HG03342 (cell line): ENCODE results near the gene PPM1E.
"Not testable (repeated sequence)": the region's sequence is repeated elsewhere in the genome, so short reads cannot be mapped to it uniquely, and the experiment has no call there.

Source experiments
- ATAC-seq: cut with Tn5 transposase; IDR thresholded peaks from one replicate; pipeline ENCODE4 v1.9.1; 2021; ENCODE audit warnings: mild to moderate bottlenecking, moderate library complexity; ENCODE audit not compliant: unreplicated experiment

PPM1E gene

DNA sequence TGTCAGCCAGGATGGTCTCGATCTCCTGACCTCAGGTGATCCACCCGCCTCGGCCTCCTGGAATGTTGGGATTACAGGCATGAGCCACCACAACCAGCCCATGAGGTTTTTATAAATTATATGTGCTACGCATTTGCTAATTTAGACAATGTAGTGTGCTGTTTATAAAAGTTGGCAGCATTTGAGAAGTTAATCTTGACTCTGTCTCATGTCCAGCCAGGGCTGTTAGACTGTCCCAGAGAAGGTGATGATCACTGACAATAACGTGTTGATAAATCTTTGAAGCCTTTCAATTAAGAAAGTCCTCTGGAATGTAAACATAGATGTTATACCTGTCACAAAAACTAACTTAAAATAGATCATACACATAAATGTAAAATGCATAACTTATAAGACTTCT is 82.0 kb downstream of the PPM1E start:
- no peak for ATAC-seq

GRCh38 chr17:58840820-58841612 is 85.4 kb downstream of the PPM1E start:
- ATAC-seq: no peak

- ATAC-seq: not testable (repeated sequence)
Measured at GRCh38 chr17:58846413-58846812, 90.8 kb downstream of the PPM1E start.

- ATAC-seq: not testable (repeated sequence)
Measured at GRCh38 chr17:58850106-58850505, 94.5 kb downstream of the PPM1E start.

- ATAC-seq: no peak
Measured at GRCh38 chr17:58865301-58865700, 109.6 kb downstream of the PPM1E start.

DNA sequence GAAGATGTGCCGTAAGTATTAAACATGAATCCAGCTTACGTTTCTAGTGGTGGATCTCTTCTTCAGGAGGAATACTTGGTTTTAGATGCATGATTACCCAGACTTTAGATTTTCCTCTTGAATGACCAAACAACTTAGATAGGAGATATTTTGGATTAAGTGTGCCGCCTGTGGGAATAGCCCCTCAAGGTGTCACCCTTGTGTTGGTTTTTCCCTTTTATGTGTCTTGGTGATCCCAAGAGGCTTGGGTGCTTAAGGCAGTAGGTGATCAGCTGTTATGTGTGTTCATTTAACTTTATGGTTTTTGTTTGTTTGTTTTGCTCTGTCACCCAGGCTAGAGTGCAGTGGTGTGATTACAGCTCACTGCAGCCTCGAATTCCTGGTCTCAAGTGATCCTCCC is 115.1 kb downstream of the PPM1E start:
- ATAC-seq: no peak

GRCh38 chr17:58873926-58874325 is 118.3 kb downstream of the PPM1E start:
- no peak for ATAC-seq

DNA sequence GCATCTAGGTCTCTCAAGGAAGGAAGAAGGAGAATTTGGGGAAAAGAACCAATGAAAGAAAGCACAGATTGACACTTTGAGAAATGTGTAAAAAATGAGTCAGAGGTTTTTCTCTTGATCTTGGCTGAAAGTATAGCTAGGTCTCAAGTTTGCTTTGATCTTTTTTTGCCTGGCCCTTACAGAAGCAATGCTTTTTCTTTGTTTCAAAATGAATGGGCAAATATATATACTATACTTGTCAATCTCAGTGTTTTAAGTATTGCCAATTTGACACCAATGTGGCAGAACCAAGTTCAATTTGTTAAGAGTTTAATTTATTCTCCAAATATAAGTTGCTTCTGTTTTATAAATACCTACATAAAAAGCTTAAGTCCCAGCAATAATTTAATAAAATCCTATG is 119.6 kb downstream of the PPM1E start:
- no peak for ATAC-seq

- no peak for ATAC-seq
Measured at GRCh38 chr17:58884161-58884560, 128.5 kb downstream of the PPM1E start.

DNA sequence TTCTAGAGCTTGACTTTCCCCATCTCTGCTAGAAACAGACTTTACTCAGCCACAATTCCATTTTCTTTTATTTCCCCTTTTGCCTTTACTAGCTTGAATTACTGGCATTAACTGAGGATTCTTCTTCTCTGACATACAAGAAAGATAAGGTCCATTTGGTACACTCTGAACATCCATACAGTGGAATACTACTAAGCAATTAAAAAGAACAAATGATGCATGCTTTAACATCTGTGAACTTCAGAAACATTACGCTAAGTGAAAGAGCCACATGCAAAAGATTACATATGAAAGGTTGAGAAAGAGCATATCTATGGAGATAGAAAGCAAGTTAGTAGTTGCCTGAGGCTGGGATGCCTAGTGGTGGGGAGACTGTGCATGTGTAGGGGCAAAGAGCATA is 130.9 kb downstream of the PPM1E start:
- no peak for ATAC-seq

GRCh38 chr17:58889928-58890327 is 134.3 kb downstream of the PPM1E start:
- ATAC-seq: no peak

DNA sequence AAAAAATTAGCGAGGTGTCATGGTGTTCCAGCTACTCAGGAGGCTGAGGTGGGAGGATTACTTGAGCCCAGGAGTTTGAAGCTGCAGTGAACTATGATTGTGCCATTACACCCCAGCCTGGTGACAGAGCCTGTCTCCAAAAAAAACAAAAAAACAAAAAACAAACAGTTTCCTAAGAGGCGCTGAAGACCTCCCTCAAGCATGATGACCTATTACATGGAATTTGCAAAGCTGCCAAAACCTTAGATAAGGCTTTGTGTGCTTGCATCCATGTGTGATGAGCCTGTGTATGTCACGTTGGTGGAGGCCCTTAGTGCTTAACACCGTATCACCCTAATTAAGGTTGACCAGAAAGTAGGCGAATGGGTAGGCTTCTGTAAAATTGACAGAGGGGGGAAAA is 143.5 kb downstream of the PPM1E start:
- ATAC-seq: no peak

DNA sequence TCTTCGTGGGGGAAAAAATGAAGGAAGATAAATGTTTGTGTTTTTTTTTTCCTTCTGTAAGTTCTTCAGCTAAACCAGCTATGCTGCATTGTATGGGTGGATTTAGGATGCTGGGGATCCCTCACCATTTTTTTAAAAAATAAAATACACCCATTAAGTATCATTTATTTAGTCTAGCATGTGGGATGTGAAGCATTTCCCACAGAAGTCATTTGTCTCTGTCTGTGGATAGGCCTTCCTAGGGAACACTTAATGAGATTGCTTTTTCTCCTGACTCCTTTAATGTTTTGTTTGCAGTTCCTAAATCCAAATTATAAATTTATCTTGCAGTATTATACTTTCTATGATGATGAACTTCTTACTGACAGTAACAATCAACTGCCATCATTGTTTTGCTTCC is 146.7 kb downstream of the PPM1E start:
- ATAC-seq: no peak

DNA sequence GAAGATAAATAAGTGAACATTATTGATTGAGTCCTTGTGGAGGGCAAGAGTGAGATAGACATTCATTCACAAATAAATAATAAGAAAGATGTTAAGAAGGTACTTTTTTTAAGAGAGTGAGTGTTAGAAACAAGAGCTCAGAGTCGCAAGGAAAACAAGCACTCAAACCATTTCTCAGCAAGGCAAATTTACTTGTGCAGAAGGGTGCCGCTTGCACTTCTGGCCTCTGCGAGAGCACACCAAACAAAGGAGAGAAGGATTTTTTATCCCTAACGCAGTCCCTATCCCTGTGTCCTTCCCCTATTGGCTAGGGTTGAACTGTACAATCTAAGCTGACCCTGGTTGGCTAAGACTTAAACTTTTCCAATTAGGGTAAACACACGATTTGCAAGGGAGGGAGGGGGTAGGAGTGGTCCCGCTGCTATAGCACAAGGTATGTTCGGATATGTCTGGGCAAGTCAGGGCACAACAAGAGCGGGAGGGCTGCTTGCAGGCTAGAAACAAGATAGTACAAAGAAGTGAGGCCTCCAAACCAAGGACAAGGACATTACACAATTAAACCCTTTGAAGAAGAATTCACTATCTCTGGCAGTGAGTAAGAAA is 156.2 kb downstream of the PPM1E start:
- ATAC-seq: no peak

DNA sequence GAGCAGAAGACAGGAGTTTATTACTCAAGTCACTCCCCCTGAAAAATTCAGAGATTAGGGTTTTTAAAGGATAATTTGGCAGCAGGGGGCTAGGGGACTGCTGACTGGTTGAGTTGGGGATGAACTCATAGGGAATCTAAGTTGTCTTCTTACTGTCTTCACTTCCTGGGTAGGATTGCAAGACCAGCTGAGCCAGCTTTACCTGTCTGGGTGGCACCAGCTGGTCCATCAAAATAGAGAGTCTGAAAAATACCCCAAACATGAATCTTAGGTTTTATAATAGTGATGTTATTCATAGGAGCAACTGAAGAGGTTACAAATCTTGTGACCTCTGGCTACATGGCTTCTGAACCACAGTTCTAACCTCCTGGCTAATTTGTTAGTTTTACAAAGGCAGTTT is 157.9 kb downstream of the PPM1E start:
- no peak for ATAC-seq

- ATAC-seq: no peak
Measured at GRCh38 chr17:58913971-58914769, 158.5 kb downstream of the PPM1E start.

DNA sequence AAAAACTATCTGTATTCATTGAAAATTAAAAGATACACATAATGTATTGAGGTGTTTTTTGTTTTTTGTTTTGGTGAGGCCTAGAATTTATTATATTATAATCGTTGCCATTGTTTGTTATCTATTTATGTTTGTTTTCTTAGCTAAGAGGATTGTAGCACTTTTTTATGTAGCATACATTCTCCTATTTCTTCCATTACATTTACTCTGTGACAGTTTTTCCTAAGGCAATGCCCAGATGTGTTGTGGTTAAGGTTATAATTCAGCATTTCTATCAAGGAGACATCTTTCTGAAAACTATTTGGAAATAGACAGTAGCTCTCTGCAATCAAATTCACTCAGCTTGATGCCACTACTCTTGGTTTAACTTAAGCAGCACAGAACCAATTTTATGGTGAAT is 161.6 kb downstream of the PPM1E start:
- ATAC-seq: no peak

- ATAC-seq: no peak
Measured at GRCh38 chr17:58918072-58918471, 162.4 kb downstream of the PPM1E start.

- no peak for ATAC-seq
Measured at GRCh38 chr17:58918884-58919283, 163.2 kb downstream of the PPM1E start.

- no peak for ATAC-seq
Measured at GRCh38 chr17:58920773-58921172, 165.1 kb downstream of the PPM1E start.

GRCh38 chr17:58932956-58933355 is 177.3 kb downstream of the PPM1E start:
- ATAC-seq: no peak

DNA sequence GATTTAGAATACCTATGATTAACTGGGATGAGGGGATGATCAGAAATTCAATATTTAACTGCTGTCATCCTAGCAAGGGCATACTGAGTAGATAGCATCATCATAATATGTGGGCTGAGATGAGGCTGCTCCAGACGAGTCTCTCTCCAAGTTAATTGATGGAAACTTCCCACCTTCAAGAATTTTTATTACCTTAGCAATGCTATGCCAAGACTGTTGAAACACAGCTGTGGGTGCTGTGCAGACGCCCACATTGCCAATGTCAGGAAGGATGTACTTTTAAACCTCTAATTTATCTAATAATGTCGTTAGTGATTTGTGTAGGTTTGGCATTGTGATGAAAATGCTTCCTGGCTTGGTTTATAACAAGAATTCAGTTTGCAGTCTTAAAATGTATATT is 180.6 kb downstream of the PPM1E start:
- no peak for ATAC-seq
